ENCODE measurements around the gene MYH16.
"Not testable (repeated sequence)": the region's sequence is repeated elsewhere in the genome, so short reads cannot be mapped to it uniquely, and the experiment has no call there.

MYH16 gene

DNA sequence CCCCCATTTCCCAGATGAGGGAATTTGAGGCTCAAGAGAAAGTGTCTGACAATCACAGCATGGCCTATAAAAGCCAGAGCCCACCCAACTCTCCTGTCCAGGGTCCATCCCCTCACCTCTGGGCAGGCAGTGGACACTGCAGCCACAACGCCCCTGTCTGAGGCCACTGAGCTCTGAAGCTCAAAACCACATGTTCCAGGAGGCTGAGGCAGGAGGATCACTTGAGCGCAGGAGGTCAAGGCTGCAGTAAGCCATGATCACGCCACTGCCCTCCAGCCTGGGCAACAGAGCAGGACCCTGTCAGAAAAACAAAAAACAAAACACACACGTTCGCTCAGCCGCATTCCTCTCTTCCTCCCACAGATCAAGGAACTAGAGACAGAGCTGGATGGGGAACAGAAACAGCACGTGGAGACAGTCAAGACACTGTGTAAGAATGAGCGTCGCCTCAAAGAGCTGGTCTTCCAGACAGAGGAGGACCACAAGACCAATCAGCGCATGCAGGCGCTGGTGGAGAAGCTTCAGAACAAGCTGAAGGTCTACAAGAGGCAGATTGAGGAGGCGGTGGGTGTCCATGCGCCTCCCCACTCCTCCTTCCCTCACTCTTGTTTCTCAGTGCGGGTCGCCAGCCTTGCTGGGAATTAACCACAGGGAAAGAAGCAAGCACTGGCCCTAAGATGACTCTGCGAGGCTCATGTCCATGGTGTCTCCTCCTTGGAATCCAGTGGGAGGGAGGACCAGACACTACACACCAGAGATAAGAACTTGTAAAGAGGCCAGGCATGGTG lies 33.0 kb downstream of the MYH16 start:
- no peak for DNase-seq

DNA sequence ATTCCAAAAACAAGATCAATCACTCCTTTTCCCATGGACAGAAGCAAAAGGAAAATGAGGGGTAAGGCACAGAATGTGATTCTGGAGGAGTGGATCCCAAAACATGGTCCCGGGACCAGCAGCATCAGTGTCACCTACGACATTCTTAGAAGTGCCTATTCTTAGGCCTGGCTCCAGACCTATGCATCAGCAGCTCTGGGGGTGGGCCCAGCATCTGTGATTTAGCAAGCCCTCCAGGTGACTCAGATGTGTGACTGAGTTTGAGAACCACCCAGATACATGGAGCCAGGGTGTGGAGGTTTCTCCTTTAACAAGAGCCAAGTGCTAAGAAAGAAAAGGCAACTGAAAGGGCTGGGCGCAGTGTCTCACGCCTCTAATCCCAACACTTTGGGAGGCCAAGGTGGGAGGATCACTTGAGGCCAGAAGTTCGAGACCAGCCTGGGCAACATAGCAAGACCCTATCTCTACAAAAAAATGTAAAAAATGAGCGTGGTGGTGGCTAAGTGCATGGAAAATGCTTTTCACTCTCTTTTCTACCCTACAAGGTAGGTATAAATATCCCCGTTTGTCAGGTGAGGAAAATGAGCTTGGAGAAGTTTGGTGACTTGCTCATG lies 35.9 kb downstream of the MYH16 start:
- no peak for DNase-seq

- DNase-seq: no peak
These were observed 36.5 kb downstream of the MYH16 start for GRCh38 chr7:99309111-99309510.

GRCh38 chr7:99310004-99310403 lies 37.4 kb downstream of the MYH16 start:
- DNase-seq: no peak

GRCh38 chr7:99311702-99312101 lies 39.1 kb downstream of the MYH16 start:
- no peak for DNase-seq

DNA sequence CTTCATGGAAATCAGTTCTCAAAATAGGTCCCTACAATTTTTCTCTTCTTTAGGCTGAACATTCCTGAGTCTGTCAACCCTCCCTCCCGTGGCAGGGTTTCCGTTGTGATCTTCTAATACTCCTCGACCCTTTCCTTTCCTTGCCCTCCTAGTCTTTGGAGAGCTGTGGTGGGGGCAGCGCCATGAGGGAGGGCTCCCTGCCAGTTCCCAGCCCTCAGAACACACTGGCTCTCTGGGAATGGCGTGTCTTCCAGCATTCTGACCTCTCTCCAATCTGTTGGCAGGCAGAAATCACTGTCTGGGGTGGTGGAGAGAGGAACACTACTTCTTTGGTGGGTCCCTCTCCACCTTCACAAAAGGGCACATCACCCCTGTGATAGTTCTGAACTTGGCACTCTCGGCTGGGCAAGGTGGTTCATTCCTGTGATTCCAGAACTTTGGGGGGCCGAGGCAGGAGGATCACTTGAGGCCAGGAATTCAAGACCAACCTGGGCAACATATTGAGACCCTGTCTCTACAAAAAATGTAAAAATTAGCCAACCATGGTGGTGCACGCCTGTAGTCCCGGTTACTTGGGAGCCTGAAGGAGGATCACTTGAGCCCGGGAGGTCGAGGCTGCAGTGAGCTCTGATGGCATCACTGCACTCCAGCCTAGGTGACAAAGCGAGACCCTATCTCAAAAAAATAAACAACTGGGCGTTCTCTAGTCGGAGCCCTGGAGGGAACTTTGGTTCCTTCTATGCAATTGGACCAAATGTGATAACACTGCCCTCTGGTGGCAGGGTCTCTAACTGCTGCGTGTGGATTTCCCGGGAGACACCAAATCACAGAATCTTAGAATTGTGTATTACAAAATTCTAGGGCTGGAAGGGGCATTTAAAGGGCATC lies 39.9 kb downstream of the MYH16 start:
- peak; percentile 59 for DNase-seq

GRCh38 chr7:99313204-99313573 lies 40.5 kb downstream of the MYH16 start:
- no peak for DNase-seq

GRCh38 chr7:99314504-99314903 lies 41.9 kb downstream of the MYH16 start:
- DNase-seq: no peak

DNA sequence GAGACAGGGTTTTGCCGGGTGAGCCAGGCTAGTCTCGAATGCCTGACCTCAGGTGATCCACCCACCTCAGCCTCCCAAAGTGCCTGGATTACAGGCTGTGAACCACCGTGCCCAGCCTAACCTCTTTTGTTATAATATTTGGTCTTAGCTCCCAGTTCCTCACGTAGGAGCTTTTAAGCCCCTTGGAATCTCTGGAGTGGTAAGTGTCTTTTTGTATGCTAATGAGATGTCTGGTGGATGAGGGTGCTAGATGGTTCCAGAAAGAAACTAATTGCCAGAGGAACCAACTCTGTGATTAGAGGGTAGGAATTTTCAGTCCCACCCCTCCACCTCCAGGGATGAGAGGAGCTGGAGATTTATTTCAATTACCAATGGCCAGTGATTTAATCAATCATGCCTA lies 47.7 kb downstream of the MYH16 start:
- DNase-seq: no peak

GRCh38 chr7:99322659-99323058 lies 50.0 kb downstream of the MYH16 start:
- not testable (repeated sequence) for DNase-seq

DNA sequence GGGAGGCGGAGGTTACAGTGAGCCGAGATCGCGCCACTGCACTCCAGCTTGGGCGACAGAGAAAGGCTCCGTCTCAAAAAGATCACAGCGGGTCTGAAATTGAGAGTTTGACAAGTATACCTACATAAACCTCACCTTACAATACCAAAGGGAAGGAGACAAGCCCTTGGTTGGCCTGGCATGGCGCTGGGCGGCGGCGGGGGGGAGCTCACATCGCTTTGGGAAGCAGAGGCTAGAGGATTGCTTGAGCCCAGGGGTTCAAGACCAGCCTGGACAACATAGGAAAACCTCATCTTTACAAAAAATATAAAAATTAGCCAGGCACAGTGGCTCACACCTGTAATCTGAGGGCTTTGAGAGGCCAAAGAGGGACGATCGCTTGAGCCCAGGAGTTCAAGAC lies 51.9 kb downstream of the MYH16 start:
- DNase-seq: no peak

DNA sequence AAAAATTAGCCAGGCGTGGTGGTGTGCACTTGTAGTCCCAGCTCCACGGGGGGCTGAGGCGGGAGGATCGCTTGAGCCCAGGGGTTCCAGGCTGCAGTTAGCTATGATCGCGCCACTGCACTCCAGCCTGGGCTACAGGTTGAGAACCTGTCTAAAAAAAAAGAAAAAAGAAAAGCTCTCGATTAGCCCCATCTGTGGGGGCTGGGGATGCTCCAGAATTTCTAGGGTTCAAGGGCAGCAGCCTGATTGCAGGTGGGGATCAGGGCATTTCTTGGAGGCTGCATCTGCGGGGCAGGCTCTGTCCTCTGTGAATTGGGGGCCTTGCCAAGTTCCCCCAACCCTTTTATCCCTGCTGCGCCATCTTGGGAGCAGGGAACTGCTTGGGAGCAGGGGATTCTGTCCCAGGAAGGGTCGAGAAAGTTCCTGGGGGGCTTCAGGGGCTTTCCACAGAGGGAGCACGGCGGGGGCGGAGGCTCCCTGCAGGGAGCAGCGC lies 52.4 kb downstream of the MYH16 start:
- no peak for DNase-seq

- DNase-seq: peak; percentile 90
These were observed 53.2 kb downstream of the MYH16 start, which contains the start of gene ARPC1A for GRCh38 chr7:99325592-99326407. ARPC1A (plus strand) TSS chr7:99325898; CDS start chr7:99333354, 7,456 bp downstream.

GRCh38 chr7:99326408-99326782 lies 53.8 kb downstream of the MYH16 start:
- DNase-seq: no peak

DNA sequence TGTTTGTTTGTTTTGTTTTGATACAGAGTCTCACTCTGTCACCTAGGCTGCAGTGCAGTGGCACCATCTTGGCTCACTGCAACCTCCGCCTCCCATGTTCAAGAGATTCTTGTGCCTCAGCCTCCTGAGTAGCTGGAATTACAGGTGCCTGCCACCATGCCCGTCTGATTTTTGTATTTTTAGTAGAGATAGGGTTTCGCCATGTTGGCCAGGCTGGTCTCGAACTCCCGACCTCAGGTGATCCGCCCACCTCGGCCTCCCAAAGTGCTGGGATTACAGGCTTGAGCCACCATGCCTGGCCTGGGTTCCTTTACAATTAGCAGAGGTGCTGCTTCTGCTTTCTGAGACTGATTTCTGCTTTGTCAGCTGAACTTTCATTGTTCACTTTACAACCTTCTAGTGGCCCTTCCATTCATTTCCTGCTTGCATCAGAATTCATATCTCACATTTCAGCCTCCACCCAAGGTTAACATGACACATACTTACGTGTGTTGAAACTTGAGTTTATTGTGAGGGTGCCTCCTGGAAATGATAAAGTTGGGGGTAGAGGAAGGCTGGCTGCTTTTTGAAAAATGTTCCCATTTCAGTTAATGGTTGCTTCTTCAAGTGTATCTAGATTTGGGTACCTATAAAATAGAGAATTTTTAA lies 57.8 kb downstream of the MYH16 start:
- peak; percentile 82 for DNase-seq

- DNase-seq: no peak
These were observed 58.4 kb downstream of the MYH16 start for GRCh38 chr7:99331002-99331401.

DNA sequence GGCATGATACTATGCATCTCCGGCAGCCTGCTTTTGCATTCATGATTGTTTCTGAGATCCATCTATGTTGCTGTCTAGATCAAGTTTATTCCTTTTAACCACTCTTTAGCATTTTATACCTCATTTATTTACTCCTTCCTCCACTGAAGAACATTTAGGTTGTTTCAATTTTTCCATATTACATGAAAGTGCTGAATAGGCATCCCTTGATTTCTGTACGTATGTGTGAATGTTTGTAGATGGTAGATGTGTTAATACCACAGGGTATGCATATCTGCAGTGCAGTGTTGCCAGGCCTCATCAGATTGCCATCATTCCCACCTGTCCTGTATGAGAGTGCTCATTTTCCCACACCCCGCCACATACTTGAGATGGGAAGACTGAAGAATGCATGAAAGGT lies 67.0 kb downstream of the MYH16 start:
- DNase-seq: no peak

DNA sequence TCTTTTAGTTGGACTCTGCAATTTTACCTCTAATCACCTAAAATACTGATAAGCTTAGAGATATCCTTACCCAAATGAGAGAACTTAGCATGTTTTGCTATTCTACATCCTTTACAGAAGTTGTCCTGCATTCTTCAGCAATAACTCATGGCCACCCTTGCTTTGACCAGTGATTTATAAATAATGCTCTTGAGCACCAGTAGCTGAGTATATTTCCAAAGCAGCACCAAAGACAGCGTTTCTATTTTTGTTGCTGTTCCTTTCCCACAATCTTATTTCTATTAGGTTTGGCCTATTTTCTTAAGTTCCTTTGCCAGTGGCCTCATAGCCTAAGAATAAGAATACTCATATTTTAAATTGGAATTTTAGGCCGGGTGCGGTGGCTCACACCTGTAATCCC lies 68.0 kb downstream of the MYH16 start:
- DNase-seq: peak; percentile 17

GRCh38 chr7:99344061-99344647 lies 71.5 kb downstream of the MYH16 start:
- DNase-seq: no peak

GRCh38 chr7:99350641-99351040 lies 78.0 kb downstream of the MYH16 start:
- DNase-seq: not testable (repeated sequence)

DNA sequence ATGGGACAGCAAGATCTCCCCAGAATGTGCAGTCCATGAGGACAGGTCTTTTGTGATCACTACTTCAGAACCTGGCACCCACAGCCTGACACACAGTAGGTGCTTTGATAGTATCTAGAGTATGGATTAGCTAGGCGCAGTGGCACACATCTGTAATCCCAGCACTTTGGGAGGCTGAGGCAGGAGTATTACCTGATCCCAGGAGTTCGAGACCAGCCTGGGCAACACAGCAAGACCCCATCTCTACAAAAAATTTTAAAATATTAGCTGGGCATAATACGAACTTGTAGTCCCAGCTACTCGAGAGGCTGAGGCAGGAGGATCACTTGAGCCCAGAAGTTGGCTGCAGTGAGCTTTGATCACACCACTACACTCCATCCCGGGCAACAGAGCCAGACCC lies 79.6 kb downstream of the MYH16 start:
- DNase-seq: no peak
